Uterus (tissue), 2 donors: ENCODE results near the gene ADAMTS12.

Source experiments
- POLR2A ChIP-seq, 2 donors: fragments of 450-650 bp; IDR thresholded peaks; one replicate each; pipeline ENCODE4 v1.6.1; 2016; ENCODE audit warnings: antibody characterized with exemption in 2 of 2, mild to moderate bottlenecking in 1 of 2, moderate library complexity in 1 of 2
- TF ChIP-seq, protein P1 (sequence below), 4 experiments: fragments of 200-600 bp in 2 of 4; fragments of 450-650 bp in 2 of 4; sonication (generic) in 2 of 4; IDR thresholded peaks; one replicate each; pipeline ENCODE4 v1.5.1; 2016 to 2019; ENCODE audit warnings: antibody characterized with exemption in 4 of 4, mild to moderate bottlenecking in 2 of 4, moderate library complexity in 1 of 4

DNA sequence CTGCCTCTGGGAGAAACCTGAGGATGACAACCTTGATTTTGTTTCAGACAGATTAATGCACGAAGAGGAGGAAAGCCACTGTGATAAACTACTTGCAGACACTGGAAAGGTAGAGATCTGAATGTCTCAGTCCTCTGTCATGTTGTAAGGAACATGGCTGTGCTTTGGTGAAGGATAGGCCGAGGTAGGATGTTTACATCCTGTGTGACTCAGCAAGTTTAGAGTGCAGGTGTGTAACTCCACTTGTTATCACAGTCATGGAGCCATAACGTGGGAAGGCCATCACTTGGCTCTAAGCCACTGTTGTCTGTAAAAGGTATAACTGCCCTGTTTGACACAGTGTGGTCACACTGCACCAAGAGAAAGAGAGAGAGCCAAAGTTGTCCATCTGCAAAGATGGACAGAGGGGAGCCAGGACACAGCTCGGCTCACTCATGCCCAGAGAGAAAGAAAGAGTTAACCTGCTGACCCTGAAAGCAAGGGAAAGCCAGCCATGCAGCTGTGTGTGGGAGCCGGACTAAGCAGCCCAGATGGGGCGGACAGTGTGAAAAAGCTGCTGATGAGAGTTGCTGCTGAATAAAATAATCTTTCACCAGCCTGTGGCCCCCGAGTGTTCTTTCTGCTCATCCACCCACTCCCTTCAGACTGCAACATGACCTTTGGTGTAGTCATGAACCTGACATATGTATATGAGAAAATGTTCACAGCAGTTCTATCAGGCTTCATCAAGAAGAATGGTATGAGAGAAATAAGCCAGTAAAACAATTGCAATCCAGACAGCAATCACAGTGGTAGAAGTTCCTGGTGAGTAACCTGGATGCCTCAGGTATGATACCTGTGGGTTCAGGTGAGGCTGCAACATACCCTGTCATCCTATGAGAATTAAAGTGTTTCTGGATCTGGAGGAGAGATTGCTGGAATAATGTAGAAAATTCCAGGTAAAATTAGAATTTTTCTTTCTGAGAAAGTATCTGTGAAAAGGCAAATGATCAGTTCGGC, 335.2 kb downstream of the ADAMTS12 start:
- TF ChIP-seq, protein P1, sequence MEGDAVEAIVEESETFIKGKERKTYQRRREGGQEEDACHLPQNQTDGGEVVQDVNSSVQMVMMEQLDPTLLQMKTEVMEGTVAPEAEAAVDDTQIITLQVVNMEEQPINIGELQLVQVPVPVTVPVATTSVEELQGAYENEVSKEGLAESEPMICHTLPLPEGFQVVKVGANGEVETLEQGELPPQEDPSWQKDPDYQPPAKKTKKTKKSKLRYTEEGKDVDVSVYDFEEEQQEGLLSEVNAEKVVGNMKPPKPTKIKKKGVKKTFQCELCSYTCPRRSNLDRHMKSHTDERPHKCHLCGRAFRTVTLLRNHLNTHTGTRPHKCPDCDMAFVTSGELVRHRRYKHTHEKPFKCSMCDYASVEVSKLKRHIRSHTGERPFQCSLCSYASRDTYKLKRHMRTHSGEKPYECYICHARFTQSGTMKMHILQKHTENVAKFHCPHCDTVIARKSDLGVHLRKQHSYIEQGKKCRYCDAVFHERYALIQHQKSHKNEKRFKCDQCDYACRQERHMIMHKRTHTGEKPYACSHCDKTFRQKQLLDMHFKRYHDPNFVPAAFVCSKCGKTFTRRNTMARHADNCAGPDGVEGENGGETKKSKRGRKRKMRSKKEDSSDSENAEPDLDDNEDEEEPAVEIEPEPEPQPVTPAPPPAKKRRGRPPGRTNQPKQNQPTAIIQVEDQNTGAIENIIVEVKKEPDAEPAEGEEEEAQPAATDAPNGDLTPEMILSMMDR (IDR thresholded peaks at IDR 0.05), result no peak
- TF ChIP-seq POLR2A (IDR thresholded peaks at IDR 0.05), result no peak
